ENCODE results near the gene NDUFC1. TPM values are rescaled to one million over a fixed set of nuclear protein-coding genes. Genes with fewer than 3 reads are reported as not detected.
A peak's percentile ranks its signal among the peaks of the same experiment; 100 is the strongest.

NDUFC1 gene
- polyA plus RNA-seq, 1 donor (not counting 4 experiments of a cell fraction or from before 2014, with no cell fraction given): 52.1 TPM

- H3K36me3 ChIP-seq (ENCODE audit: control insufficient read depth in 2 of 2, extremely low read depth in 1 of 2, insufficient read depth in 2 of 2, low read length in 2 of 2): no peaks in the 10 kb centered on the region
- dilution Hi-C loops (cut with MboI; ENCODE audit: extremely low pct_ligation_motif_present, low sequenced_read_pairs): no loop called here
- no peaks in the 10 kb centered on the region for H4K20me1 ChIP-seq (ENCODE audit: control insufficient read depth, extremely low read depth, insufficient read depth, low read length)
- DNase-seq (ENCODE audit: low read depth, low spot score) (no peak), FAIRE-seq (no peak)
- no peak for TF ChIP-seq EZH2 (IDR thresholded peaks at IDR 0.05; ENCODE audit: low read length)
- no peak for TF ChIP-seq CTCF (optimal IDR thresholded peaks at IDR 0.05 in 1 of 3, IDR thresholded peaks at IDR 0.05 in 1 of 3, conservative IDR thresholded peaks at IDR 0.05 in 1 of 3; ENCODE audit: extremely low read depth in 1 of 3, insufficient read depth in 2 of 3, low read length in 3 of 3)
- H3K4me1 ChIP-seq (ENCODE audit: control insufficient read depth, extremely low read depth, insufficient read depth, low read length): no peaks in the 10 kb centered on the region
- H3K27me3 ChIP-seq (ENCODE audit: control insufficient read depth, extremely low read depth, insufficient read depth, low read length): peaks cover 8% of the 10 kb centered on the region
- no peaks in the 10 kb centered on the region for H3K79me2 ChIP-seq (ENCODE audit: control insufficient read depth, insufficient read depth, low read length)
- H3K4me2 ChIP-seq (ENCODE audit: control insufficient read depth, extremely low read depth, insufficient read depth, low read depth, low read length): peak within 1 kb of the TSS; percentile 96
- peak within 1 kb of the TSS; percentile 95 for H2AFZ ChIP-seq (ENCODE audit: control insufficient read depth, low read length)
- no peak within 1 kb of the TSS for H3K27ac ChIP-seq (ENCODE audit: control insufficient read depth, insufficient read depth, low read length)
- no peaks in the 10 kb centered on the region for H3K9me1 ChIP-seq (ENCODE audit: control insufficient read depth, extremely low read depth, insufficient read depth, low read length)
- peak within 1 kb of the TSS; percentile 25 to 74 (median 73) for H3K4me3 ChIP-seq (ENCODE audit: control insufficient read depth in 2 of 3, extremely low read depth in 1 of 3, insufficient read depth in 2 of 3, low read depth in 1 of 3, low read length in 3 of 3)
- peak within 1 kb of the TSS; percentile 41 for H3K9ac ChIP-seq (ENCODE audit: control insufficient read depth, extremely low read depth, insufficient read depth, low read length)
- no peaks in the 10 kb centered on the region for H3K9me3 ChIP-seq (ENCODE audit: control insufficient read depth, low read depth, low read length)
Observed at GRCh38 chr4:139279760-139280620, 22.3 kb downstream of the NDUFC1 start, which contains the start of gene MGARP. Gene MGARP, minus strand, starts transcription at chr4:139280225. Its CDS starts 67 bp downstream, at chr4:139280158.

GRCh38 chr4:139278912-139279759 lies 23.1 kb downstream of the NDUFC1 start:
- Histone ChIP-seq H3K9ac (ENCODE audit: control insufficient read depth, extremely low read depth, insufficient read depth, low read length) (no peak overlapping the region), H3K79me2 (ENCODE audit: control insufficient read depth, insufficient read depth, low read length) (no peaks in the 10 kb centered on the region), H2AFZ (ENCODE audit: control insufficient read depth, low read length) (peak overlapping the region; percentile 95), H3K4me3 (ENCODE audit: control insufficient read depth in 2 of 3, extremely low read depth in 1 of 3, insufficient read depth in 2 of 3, low read depth in 1 of 3, low read length in 3 of 3) (peak overlapping the region in 2 of 3 experiments; percentile 73 to 74), H3K9me1 (ENCODE audit: control insufficient read depth, extremely low read depth, insufficient read depth, low read length) (no peaks in the 10 kb centered on the region), H3K4me2 (ENCODE audit: control insufficient read depth, extremely low read depth, insufficient read depth, low read depth, low read length) (peak overlapping the region; percentile 96), H3K9me3 (ENCODE audit: control insufficient read depth, low read depth, low read length) (no peaks in the 10 kb centered on the region), H3K36me3 (ENCODE audit: control insufficient read depth in 2 of 2, extremely low read depth in 1 of 2, insufficient read depth in 2 of 2, low read length in 2 of 2) (no peaks in the 10 kb centered on the region), H3K27me3 (ENCODE audit: control insufficient read depth, extremely low read depth, insufficient read depth, low read length) (peaks cover 8% of the 10 kb centered on the region), H3K4me1 (ENCODE audit: control insufficient read depth, extremely low read depth, insufficient read depth, low read length) (no peaks in the 10 kb centered on the region), H3K27ac (ENCODE audit: control insufficient read depth, insufficient read depth, low read length) (no peak overlapping the region), H4K20me1 (ENCODE audit: control insufficient read depth, extremely low read depth, insufficient read depth, low read length) (no peaks in the 10 kb centered on the region)
- no peak for FAIRE-seq
- dilution Hi-C loops (cut with MboI; ENCODE audit: extremely low pct_ligation_motif_present, low sequenced_read_pairs): no loop called here
- TF ChIP-seq CTCF (optimal IDR thresholded peaks at IDR 0.05 in 1 of 3, IDR thresholded peaks at IDR 0.05 in 1 of 3, conservative IDR thresholded peaks at IDR 0.05 in 1 of 3; ENCODE audit: extremely low read depth in 1 of 3, insufficient read depth in 2 of 3, low read length in 3 of 3): no peak
- TF ChIP-seq EZH2 (IDR thresholded peaks at IDR 0.05; ENCODE audit: low read length): no peak
- DNase-seq (ENCODE audit: low read depth, low spot score): no peak

Data from keratinocyte (primary cell).